Measurements from ENCODE around the gene ESR1.
"Not testable (repeated sequence)": the region's sequence is repeated elsewhere in the genome, so short reads cannot be mapped to it uniquely, and the experiment has no call there.

The ESR1 gene

GRCh38 chr6:151885234-151885633 is 77.8 kb downstream of the ESR1 start:
- Histone ChIP-seq H3K27me3 (no peaks in the 10 kb centered on the region), H3K4me3 (ENCODE audit: low read depth, low read length) (no peak overlapping the region), H3K4me1 (no peaks in the 10 kb centered on the region), H3K9me3 (no peaks in the 10 kb centered on the region), H3K36me3 (no peaks in the 10 kb centered on the region)
- no peak for DNase-seq
- TF ChIP-seq CTCF (IDR thresholded peaks at IDR 0.05; ENCODE audit: low read depth, low read length): no peak

GRCh38 chr6:151891524-151891923 is 84.0 kb downstream of the ESR1 start:
- Histone ChIP-seq H3K4me1 (no peaks in the 10 kb centered on the region), H3K9me3 (no peaks in the 10 kb centered on the region), H3K36me3 (no peaks in the 10 kb centered on the region), H3K27me3 (no peaks in the 10 kb centered on the region), H3K4me3 (ENCODE audit: low read depth, low read length) (no peak overlapping the region)
- DNase-seq: no peak
- no peak for TF ChIP-seq CTCF (IDR thresholded peaks at IDR 0.05; ENCODE audit: low read depth, low read length)

GRCh38 chr6:151894426-151894825 is 86.9 kb downstream of the ESR1 start:
- not testable (repeated sequence) for H3K27me3 ChIP-seq; H3K36me3 ChIP-seq; H3K9me3 ChIP-seq; H3K4me1 ChIP-seq; H3K4me3 ChIP-seq (ENCODE audit: low read depth, low read length); DNase-seq

- H3K9me3 ChIP-seq; H3K4me1 ChIP-seq; H3K4me3 ChIP-seq (ENCODE audit: low read depth, low read length); H3K36me3 ChIP-seq; DNase-seq; H3K27me3 ChIP-seq: not testable (repeated sequence)
Measured at GRCh38 chr6:151899221-151899620, 91.7 kb downstream of the ESR1 start.

GRCh38 chr6:151899796-151900195 is 92.3 kb downstream of the ESR1 start:
- H3K4me3 ChIP-seq (ENCODE audit: low read depth, low read length); H3K9me3 ChIP-seq: not testable (repeated sequence)

GRCh38 chr6:151900256-151900655 is 92.8 kb downstream of the ESR1 start:
- Histone ChIP-seq H3K27me3 (no peaks in the 10 kb centered on the region), H3K36me3 (no peaks in the 10 kb centered on the region), H3K4me3 (ENCODE audit: low read depth, low read length) (no peak overlapping the region), H3K4me1 (no peaks in the 10 kb centered on the region), H3K9me3 (no peaks in the 10 kb centered on the region)
- DNase-seq: no peak
- TF ChIP-seq CTCF (IDR thresholded peaks at IDR 0.05; ENCODE audit: low read depth, low read length): no peak

More at GRCh38 chr6:151899796-151900195, 92.3 kb downstream of the ESR1 start:
- not testable (repeated sequence) for DNase-seq, H3K27me3 ChIP-seq, H3K36me3 ChIP-seq, H3K4me1 ChIP-seq

- no peaks in the 10 kb centered on the region for H3K36me3 ChIP-seq
- H3K9me3 ChIP-seq: no peaks in the 10 kb centered on the region
- H3K4me3 ChIP-seq (ENCODE audit: low read depth, low read length): no peak overlapping the region
- no peaks in the 10 kb centered on the region for H3K27me3 ChIP-seq
- TF ChIP-seq CTCF (IDR thresholded peaks at IDR 0.05; ENCODE audit: low read depth, low read length): no peak
- DNase-seq: no peak
- no peaks in the 10 kb centered on the region for H3K4me1 ChIP-seq
Measured at GRCh38 chr6:151901009-151901411, 93.5 kb downstream of the ESR1 start.

GRCh38 chr6:151904631-151905030 is 97.1 kb downstream of the ESR1 start:
- no peak for TF ChIP-seq CTCF (IDR thresholded peaks at IDR 0.05; ENCODE audit: low read depth, low read length)
- Histone ChIP-seq H3K27me3 (no peaks in the 10 kb centered on the region), H3K4me1 (no peaks in the 10 kb centered on the region)

More at GRCh38 chr6:151904631-151905030, 97.1 kb downstream of the ESR1 start:
- H3K36me3 ChIP-seq: no peaks in the 10 kb centered on the region
- no peaks in the 10 kb centered on the region for H3K9me3 ChIP-seq
- no peak for DNase-seq
- H3K4me3 ChIP-seq (ENCODE audit: low read depth, low read length): no peak overlapping the region

All from BE2C (cell line).